Measurements from ENCODE around the gene TTLL11.

GRCh38 chr9:121885345-121885901 lies 207.7 kb downstream of the TTLL11 start:
- TF ChIP-seq CTCF (IDR thresholded peaks at IDR 0.05), result no peak
- no peak for TF ChIP-seq POLR2A (IDR thresholded peaks at IDR 0.05)

All from Peyer's patch (tissue), 4 donors.